Amygdala (tissue), 56 donors: Measurements from ENCODE around the gene SLC25A10.
A peak's percentile ranks its signal among the peaks of the same experiment; 100 is the strongest.

ENCODE experiments used
- DNase-seq, 56 donors: peaks; one replicate each; lab custom pipeline; 2025; lab: John Stamatoyannopoulos, UW

Gene SLC25A10

GRCh38 chr17:81685108-81685507 lies 27.0 kb upstream of the SLC25A10 start:
- no peak for DNase-seq

DNA sequence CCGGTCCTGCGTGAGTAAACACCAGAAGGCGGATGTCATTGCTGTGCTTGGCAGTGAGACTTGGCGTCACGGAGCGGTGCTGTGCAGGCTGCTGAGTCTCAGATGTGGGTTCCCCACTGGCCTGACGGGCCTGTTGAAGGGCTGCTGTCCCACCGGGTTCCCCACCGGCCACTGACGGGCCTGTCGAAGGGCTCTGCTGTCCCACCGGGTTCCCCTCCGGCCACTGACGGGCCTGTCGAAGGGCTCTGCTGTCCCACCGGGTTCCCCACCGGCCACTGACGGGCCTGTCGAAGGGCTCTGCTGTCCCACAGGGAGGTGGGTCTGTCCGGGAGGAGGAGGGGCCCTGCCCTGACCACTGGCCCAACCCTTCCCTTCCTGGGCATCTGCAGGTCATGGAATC lies 25.5 kb upstream of the SLC25A10 start:
- no peak for DNase-seq

- no peak for DNase-seq
Measured at GRCh38 chr17:81687770-81688541, 24.1 kb upstream of the SLC25A10 start.

- no peak for DNase-seq
Measured at GRCh38 chr17:81688616-81689015, 23.5 kb upstream of the SLC25A10 start.

DNA sequence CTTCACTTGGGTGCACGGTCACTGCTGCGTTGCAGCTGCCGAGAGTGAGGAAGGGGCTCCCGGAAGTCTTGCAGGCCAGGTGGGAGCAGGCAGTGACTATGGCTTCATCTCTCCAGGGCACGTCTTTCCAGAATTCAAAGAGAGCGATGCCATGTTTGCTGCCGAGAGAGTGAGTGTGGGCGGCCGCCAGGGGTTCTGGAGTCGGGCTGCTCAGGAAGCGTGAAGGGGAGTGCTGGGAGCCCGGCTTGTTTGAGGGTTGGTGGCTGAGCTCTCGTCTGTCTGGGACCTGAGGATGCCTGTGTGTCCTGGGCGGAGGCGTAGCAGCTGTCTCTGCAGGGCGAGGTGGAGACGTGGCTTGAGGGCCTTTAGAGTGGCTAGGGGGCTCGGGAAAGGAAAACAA lies 22.0 kb upstream of the SLC25A10 start:
- no peak for DNase-seq

DNA sequence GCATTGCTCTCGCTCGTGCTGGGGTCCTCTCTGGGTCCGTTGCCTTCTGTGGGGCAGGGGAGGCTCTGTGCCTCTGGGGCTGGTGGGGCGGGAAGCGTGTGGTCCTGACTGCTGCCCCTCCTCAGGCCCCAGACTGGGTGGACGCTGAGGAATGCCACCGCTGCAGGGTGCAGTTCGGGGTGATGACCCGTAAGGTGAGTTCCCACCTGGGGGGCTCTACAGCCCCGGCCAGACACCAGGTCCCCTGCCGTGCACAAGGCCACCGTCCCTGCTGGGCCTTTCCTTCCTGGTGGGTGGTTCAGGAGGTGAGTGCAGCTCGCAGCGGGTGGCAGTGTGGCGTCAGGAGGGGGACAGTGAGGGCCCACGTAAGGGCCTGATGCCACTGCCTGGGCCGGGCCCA lies 21.5 kb upstream of the SLC25A10 start:
- no peak for DNase-seq

DNA sequence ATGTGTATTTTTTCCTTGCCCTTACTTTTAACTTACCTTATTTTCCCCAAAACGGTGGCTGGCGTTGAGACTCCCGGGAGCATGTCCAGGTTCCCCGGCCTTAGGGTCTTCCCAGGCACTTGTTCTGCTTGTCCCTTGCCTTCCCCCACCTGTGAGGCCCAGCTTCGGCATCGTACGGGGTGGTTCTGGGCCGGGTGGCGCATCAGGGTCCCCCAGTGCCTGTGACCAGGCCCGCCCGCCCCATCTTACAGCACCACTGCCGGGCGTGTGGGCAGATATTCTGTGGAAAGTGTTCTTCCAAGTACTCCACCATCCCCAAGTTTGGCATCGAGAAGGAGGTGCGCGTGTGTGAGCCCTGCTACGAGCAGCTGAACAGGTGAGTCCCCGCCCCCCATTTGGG lies 20.9 kb upstream of the SLC25A10 start:
- DNase-seq: no peak

DNA sequence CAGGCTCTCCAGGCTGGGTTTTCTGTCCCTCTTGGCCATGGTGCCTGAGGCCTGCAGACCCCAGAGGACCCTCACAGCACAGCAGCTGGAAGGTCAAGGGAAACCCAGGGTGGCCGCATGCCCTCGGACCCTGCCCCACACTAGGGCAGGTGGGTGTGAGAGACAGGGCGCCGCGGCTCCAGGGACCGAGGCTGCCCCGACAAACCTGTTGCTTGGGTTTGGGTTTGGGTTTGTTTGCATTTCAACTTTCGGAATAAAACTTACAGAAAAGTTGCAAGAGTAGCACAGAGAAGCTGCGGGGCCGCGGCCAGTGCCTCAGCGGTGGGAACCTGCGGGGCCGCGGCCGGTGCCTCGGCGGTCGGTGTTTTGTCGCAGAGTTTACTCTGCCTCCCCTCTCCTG lies 20.5 kb upstream of the SLC25A10 start:
- DNase-seq: no peak

DNA sequence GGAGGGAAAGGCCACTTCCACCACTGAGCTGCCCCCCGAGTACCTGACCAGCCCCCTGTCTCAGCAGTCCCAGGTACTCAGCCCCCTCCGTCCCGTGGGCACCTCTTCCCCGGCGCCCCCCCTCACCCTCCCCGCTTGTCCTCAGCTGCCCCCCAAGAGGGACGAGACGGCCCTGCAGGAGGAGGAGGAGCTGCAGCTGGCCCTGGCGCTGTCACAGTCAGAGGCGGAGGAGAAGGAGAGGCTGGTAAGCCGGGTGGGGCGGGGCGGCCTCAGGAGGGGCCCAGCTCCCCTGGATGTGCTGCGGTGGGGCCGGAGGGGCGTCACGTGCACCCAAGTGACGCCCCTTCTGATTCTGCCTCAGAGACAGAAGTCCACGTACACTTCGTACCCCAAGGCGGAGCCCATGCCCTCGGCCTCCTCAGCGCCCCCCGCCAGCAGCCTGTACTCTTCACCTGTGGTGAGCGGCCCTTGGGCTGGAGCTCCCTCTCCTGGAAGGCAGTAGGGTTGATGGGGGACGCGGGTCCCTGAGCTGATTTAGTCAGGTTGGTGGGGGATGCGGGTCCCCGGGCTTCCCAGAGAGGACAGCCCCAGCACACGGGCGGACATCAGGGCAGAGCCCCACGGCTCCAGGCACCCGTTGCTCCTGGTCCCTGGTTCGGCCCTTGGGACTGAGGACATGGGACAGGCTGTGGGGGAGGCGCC lies 18.4 kb upstream of the SLC25A10 start:
- DNase-seq: no peak

DNA sequence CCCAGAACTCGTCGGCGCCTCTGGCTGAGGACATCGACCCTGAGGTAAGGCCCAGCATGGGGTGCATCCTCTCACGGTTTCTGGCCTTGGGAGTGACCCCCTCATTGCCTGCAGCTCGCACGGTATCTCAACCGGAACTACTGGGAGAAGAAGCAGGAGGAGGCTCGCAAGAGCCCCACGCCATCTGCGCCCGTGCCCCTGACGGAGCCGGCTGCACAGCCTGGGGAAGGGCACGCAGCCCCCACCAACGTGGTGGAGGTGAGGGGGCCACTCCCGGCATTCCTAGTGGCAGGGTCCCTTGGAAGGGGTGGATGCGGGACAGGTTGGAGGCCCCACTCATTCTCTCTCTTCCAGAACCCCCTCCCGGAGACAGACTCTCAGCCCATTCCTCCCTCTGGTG lies 17.3 kb upstream of the SLC25A10 start:
- no peak for DNase-seq

DNA sequence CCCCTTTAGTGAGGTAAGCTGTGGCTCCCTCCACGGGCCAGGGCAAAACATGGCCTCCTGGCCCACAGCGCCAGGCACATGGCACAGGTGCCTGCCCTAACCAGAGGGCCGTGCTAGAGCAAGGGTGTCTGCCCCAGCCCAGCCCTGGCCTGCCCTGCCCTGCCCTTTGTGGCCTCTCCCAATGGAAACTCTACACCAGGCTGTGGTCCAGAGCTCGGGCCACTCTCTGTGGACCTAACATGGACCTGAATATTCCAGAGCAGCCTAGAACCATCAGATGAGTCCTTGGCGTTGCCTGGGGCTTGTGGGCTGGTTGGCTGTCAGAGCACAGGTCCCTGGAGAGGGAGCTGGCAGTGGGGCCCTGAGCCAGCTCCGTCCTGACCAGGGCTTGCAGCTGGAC lies 16.9 kb upstream of the SLC25A10 start:
- DNase-seq: no peak

DNA sequence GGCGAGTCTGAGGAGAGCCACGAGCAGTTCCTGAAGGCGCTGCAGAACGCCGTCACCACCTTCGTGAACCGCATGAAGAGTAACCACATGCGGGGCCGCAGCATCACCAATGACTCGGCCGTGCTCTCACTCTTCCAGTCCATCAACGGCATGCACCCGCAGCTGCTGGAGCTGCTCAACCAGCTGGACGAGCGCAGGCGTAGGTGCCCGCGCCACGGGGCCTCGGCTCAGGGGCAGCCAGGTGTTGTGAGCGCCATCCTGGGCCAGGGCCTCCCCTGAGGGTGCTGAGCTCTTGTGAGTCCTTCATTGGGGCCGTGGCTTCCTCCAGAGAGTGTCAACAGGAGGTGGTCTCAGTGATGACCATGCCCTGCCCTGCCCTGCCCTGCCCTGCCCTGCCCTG lies 16.3 kb upstream of the SLC25A10 start:
- no peak for DNase-seq

GRCh38 chr17:81696218-81696941 lies 15.7 kb upstream of the SLC25A10 start:
- DNase-seq: no peak

DNA sequence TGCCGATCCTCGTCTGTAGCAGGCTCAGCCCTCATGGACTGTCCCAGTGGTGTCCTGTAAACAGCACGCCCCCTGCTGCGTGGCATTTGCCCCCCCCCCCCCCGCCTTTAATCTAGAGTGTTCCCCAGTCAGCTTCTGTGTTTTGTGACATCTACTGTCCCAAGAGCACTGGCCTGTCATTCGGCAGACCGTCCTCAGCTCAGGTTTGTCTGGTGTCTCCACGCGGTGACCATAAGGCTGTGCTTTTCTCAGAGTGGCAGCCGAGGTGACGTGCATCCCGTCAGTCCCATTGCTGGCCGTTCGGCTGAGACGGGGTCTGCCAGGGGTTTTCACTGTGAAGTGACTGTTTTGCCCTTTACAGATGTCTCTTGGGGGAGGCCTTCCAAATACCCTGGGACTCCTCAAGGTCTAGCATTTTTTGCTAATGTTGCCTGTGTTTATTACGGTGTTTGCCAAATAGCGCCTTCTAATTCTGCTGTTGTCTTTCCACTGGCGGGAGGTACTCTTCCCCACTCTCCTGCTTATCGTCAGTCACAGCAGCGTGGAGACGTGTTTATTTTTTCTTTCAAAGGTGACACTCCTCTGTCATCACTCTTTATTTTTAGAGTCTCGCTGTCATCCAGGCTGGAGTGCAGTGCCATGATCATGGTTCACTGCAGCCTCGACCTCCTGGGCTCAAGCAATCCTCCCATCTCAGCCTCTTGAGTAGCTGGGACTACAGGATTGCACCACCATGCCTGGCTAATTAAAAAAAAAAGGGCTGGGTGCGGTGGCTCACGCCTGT lies 14.6 kb upstream of the SLC25A10 start:
- no peak for DNase-seq

DNA sequence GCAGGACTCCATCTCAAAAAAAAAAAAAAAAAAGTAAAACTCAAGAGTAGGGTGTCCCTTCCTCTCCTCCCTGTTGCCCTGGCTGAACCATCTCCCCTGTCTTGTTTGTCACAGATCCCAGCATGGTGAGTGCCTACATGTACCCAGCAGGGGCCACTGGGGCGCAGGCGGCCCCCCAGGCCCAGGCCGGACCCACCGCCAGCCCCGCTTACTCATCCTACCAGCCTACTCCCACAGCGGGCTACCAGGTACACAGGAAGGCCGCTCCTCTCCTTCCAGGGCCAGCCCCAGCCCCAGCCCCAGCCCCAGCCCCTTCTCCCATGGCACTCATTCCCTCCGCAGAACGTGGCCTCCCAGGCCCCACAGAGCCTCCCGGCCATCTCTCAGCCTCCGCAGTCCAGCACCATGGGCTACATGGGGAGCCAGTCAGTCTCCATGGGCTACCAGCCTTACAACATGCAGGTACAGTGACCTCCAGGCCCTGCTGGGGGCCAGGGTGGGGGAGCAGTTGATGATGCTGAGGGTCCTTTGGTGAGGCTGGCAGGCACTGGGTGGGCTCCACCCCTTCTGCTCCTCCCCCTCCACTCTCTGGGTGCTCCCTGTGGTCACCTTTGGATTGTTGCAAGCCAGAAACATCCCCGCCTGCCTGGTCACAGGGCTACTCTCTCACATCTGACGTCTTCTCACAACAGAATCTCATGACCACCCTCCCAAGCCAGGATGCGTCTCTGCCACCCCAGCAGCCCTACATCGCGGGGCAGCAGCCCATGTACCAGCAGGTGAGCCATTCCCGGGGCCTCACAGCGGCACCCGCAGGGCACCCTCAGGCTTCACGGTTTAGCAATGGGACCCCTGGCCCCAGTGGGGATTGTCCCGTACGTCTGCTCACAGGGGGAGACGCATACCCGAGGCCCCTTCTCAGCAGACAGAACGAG lies 11.5 kb upstream of the SLC25A10 start:
- no peak for DNase-seq

GRCh38 chr17:81701288-81702071 lies 10.6 kb upstream of the SLC25A10 start:
- DNase-seq: no peak

DNA sequence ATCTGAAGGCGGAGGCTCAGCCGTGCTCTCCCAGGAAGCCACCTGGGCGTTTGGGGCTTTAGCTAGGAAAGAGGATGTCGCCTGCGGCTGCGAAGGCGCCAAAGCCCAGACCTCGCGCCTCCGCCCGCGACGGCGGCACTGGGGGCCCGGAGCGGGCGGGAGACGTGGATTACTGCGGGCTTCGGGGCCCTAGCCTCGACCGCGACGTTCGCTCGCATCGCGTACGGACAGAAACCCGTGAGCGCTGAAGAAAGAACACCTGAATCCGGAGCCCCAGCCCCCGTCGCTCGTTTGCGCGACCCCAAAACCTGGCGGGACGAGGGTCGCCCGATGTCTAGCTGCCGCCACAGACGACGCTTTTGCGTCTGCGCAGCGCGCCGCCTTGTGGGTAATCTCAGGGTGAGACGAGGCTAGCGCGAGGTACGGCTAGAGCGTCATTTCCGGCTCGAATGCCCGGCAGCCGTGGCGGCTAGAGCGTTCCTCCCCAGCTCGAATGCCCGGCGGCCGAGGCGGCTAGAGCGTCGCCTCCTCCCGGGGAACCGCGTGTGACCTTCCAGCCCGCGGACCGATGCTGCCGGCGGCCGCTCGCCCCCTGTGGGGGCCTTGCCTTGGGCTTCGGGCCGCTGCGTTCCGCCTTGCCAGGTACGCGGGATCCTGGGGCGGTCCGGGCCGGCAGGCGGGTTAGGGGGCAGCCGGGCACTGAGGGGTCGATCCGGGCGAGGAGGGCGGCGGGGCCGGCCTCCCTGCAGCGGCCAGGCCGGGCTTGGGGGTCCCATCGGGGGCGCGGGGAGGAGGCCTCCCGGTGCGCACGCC lies 8.9 kb upstream of the SLC25A10 start, which contains the start of gene MRPL12:
Gene MRPL12, plus strand, starts transcription at position 434 of the 813 bp plus-strand sequence. Its CDS starts 135 bp downstream, at position 569.
- DNase-seq: peak; percentile 61 to 97 (median 90)
